Measurements from ENCODE around the gene DDX25.

DNA sequence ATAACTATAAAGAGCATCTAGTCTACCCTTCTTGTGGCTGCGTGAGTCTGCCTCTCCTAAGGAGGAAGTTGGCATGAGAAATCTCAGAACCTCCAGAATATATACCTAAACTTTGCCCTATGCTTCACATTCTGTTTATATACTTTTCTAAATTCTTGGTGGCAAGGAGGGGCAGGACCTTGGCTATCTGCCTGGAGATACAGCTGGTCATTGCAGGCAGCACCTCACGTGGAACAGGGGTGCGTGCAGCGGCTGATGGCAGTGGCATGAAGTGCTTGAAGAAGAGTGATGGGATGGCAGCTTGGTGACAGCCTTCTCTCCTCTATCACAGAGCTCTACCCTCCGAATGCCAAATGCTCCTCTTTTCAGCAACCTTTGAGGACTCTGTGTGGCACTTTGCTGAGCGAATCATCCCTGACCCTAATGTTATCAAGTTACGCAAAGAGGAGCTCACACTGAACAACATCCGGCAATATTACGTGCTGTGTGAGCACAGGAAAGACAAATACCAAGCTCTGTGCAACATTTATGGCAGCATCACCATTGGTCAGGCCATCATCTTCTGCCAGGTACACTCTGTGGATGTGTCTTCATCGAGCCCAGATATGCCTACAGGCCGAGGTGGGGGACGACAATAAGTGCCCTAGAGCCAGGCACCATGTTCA is 12.5 kb downstream of the DDX25 start:
- TF ChIP-seq, protein P1, sequence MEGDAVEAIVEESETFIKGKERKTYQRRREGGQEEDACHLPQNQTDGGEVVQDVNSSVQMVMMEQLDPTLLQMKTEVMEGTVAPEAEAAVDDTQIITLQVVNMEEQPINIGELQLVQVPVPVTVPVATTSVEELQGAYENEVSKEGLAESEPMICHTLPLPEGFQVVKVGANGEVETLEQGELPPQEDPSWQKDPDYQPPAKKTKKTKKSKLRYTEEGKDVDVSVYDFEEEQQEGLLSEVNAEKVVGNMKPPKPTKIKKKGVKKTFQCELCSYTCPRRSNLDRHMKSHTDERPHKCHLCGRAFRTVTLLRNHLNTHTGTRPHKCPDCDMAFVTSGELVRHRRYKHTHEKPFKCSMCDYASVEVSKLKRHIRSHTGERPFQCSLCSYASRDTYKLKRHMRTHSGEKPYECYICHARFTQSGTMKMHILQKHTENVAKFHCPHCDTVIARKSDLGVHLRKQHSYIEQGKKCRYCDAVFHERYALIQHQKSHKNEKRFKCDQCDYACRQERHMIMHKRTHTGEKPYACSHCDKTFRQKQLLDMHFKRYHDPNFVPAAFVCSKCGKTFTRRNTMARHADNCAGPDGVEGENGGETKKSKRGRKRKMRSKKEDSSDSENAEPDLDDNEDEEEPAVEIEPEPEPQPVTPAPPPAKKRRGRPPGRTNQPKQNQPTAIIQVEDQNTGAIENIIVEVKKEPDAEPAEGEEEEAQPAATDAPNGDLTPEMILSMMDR (conservative IDR thresholded peaks at IDR 0.05): no peak
- no peak for TF ChIP-seq EZH2 (IDR thresholded peaks at IDR 0.05; ENCODE audit: low read depth)

All from PC-9 (cell line).